Loucy (cell line): Measurements from ENCODE around the gene MT2A.
A peak's percentile ranks its signal among the peaks of the same experiment; 100 is the strongest.

Experiments
- H2AFZ ChIP-seq: fragments of 200-600 bp; sonication (generic); 2 replicates; pipeline ENCODE4 v1.6.0; 2016; ENCODE audit warnings: antibody characterized with exemption, mild to moderate bottlenecking, low read length, moderate library complexity
- H3F3A ChIP-seq: fragments of 200-600 bp; 2 replicates; pipeline ENCODE4 v1.6.0; 2016; ENCODE audit warnings: antibody characterized with exemption, low read depth, mild to moderate bottlenecking
- H3K27me3 ChIP-seq: fragments of 200-600 bp; sonication (generic); 2 replicates; pipeline ENCODE4 v1.6.1; 2014; ENCODE audit warnings: low read length, mild to moderate bottlenecking; ENCODE audit not compliant: insufficient read depth, poor library complexity, severe bottlenecking
- H3K36me3 ChIP-seq: fragments of 200-600 bp; sonication (generic); 2 replicates; pipeline ENCODE4 v1.6.1; 2016; ENCODE audit warnings: low read length; ENCODE audit not compliant: insufficient read depth
- H3K4me1 ChIP-seq: fragments of 200-600 bp; sonication (generic); 2 replicates; pipeline ENCODE4 v1.5.1; 2014; ENCODE audit warnings: low read length, mild to moderate bottlenecking; ENCODE audit not compliant: insufficient read depth, poor library complexity, severe bottlenecking
- H3K4me2 ChIP-seq: fragments of 200-600 bp; sonication (generic); 2 replicates; pipeline ENCODE4 v1.6.0; 2014; ENCODE audit warnings: antibody characterized with exemption, low read length, low read depth, mild to moderate bottlenecking; ENCODE audit not compliant: poor library complexity, severe bottlenecking
- H3K4me3 ChIP-seq: fragments of 200-600 bp; sonication (generic); 2 replicates; pipeline ENCODE4 v1.5.1; 2014; ENCODE audit warnings: low read length, mild to moderate bottlenecking, mixed read lengths; ENCODE audit not compliant: poor library complexity, severe bottlenecking
- H3K79me2 ChIP-seq: fragments of 200-600 bp; sonication (generic); 2 replicates; pipeline ENCODE4 v1.6.1; 2014; ENCODE audit warnings: low read length; ENCODE audit not compliant: insufficient read depth
- H3K9ac ChIP-seq: fragments of 200-600 bp; sonication (generic); 2 replicates; pipeline ENCODE4 v1.6.0; 2014; ENCODE audit warnings: mild to moderate bottlenecking, low read depth, low read length, moderate library complexity; ENCODE audit not compliant: poor library complexity, severe bottlenecking
- H3K9me2 ChIP-seq: fragments of 200-600 bp; sonication (generic); replicated peaks from 2 replicates; pipeline ENCODE4 v1.6.1; 2016; ENCODE audit warnings: low read depth, low read length, mixed read lengths
- H3K9me3 ChIP-seq: fragments of 200-600 bp; sonication (generic); 2 replicates; pipeline ENCODE4 v1.6.1; 2014; ENCODE audit warnings: mild to moderate bottlenecking, antibody characterized with exemption, low read length, low read depth; ENCODE audit not compliant: insufficient read depth
- H4K20me1 ChIP-seq: fragments of 200-600 bp; sonication (generic); 2 replicates; pipeline ENCODE4 v1.6.0; 2014; ENCODE audit warnings: antibody characterized with exemption, low read length, mild to moderate bottlenecking; ENCODE audit not compliant: insufficient read depth, poor library complexity, severe bottlenecking
- CTCF ChIP-seq: fragments of 200-600 bp; sonication (generic); conservative IDR thresholded peaks from 2 replicates; pipeline ENCODE4 v1.5.1; 2014; ENCODE audit warnings: mild to moderate bottlenecking, antibody characterized with exemption, low read length
- EZH2phosphoT487 ChIP-seq: fragments of 200-600 bp; IDR thresholded peaks from 2 replicates; pipeline ENCODE4 v1.6.1; 2018; ENCODE audit warnings: antibody characterized with exemption, mild to moderate bottlenecking, moderate library complexity, borderline replicate concordance

The MT2A gene

GRCh38 chr16:56609463-56609921 is 1.1 kb downstream of the MT2A start:
- H3K79me2 ChIP-seq, result peaks cover 7% of the 10 kb centered on the region
- peak overlapping the region; percentile 86 for H3K4me2 ChIP-seq
- H3K4me3 ChIP-seq, result peak overlapping the region; percentile 77
- H3F3A ChIP-seq, result no peaks in the 10 kb centered on the region
- no peaks in the 10 kb centered on the region for H3K36me3 ChIP-seq
- no peaks in the 10 kb centered on the region for H3K9me3 ChIP-seq
- H3K9ac ChIP-seq, result peak overlapping the region; percentile 84
- H4K20me1 ChIP-seq, result no peaks in the 10 kb centered on the region
- no peak for TF ChIP-seq EZH2phosphoT487
- TF ChIP-seq CTCF, result no peak
- peaks cover 19% of the 10 kb centered on the region for H3K4me1 ChIP-seq
- no peaks in the 10 kb centered on the region for H3K9me2 ChIP-seq
- H3K27me3 ChIP-seq, result no peaks in the 10 kb centered on the region
- peak overlapping the region; percentile 89 for H2AFZ ChIP-seq

DNA sequence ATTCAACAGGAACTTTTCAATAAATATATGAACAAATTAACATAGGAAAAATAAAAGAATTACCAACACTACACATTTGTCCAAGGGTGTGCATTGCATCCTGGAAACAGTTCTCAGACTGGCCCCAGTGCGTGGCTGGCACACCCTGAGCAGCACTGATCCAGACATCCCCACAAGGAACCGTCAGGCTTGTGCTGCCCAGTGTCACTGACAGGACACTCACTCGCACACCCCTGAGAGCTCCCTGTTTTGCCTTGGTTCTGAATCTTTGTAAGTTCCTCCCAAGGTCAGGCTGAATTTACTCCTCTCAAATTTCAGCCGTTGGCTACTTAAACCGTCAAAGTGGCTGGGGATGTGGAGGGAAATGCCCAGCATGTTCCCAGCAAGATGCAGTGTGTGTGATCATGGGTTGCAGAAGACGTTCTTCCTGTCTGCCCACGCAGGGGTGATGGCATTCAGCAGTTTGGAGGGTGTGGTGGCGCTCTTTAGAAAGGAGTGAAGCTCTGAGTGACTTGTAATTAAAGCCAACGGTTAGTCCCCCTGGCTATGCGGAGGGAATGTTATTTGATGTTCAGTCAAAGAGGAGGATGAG is 1.7 kb downstream of the MT2A start:
- Histone ChIP-seq H3K9ac (peak overlapping the region; percentile 84), H3K4me3 (peak overlapping the region; percentile 77), H3K4me2 (peak overlapping the region; percentile 86), H3K79me2 (peaks cover 7% of the 10 kb centered on the region), H4K20me1 (no peaks in the 10 kb centered on the region), H3K4me1 (peaks cover 19% of the 10 kb centered on the region), H3K9me3 (no peaks in the 10 kb centered on the region), H3K9me2 (no peaks in the 10 kb centered on the region), H3K27me3 (no peaks in the 10 kb centered on the region), H2AFZ (peak overlapping the region; percentile 89), H3K36me3 (no peaks in the 10 kb centered on the region), H3F3A (no peaks in the 10 kb centered on the region)
- TF ChIP-seq EZH2phosphoT487 (no peak), CTCF (no peak)

GRCh38 chr16:56610609-56611111 is 2.3 kb downstream of the MT2A start:
- TF ChIP-seq CTCF (no peak), EZH2phosphoT487 (no peak)
- Histone ChIP-seq H3K9me3 (no peaks in the 10 kb centered on the region), H3K9me2 (no peaks in the 10 kb centered on the region), H3K4me3 (peak overlapping the region; percentile 77), H4K20me1 (no peaks in the 10 kb centered on the region), H3F3A (no peaks in the 10 kb centered on the region), H3K79me2 (peaks cover 7% of the 10 kb centered on the region), H3K9ac (peak overlapping the region; percentile 84), H3K36me3 (no peaks in the 10 kb centered on the region), H3K4me2 (peak overlapping the region; percentile 86), H3K4me1 (peaks cover 19% of the 10 kb centered on the region), H2AFZ (peak overlapping the region; percentile 89), H3K27me3 (no peaks in the 10 kb centered on the region)
